Stimulated activated CD8-positive, alpha-beta memory T cell treated with anti-CD3 and anti-CD28 coated beads, Interleukin-15, amount 100 ng/mL, for 24 hours (primary cell): ENCODE results near the gene FGF7.
"Not testable (repeated sequence)": the region's sequence is repeated elsewhere in the genome, so short reads cannot be mapped to it uniquely, and the experiment has no call there.

Source experiments
- DNase-seq: peaks from one replicate; pipeline ENCODE4 v3.0.0-alpha.2; 2020; ENCODE audit warnings: low read depth

FGF7 gene

GRCh38 chr15:49495993-49496753, 73.1 kb downstream of the FGF7 start:
- DNase-seq = no peak

DNA sequence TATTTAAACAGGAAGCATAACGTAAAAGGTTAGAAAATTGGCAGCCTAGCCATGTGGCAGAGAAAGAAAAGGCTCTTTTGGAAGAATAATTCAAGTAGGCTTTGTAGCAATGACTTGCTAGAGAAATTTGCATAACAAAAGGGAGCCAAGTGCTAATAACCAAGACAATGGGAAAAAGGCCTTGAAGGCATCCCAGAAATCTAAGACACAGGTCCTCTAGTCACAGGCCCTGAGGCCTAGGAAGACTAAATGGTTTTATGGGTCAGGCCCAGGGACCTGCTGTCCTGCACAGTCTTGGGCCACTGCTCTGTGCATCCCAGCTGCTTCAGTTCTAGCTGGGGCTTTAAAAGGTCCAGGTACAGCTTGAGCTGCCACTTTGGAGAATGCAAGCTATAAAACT, 78.5 kb downstream of the FGF7 start:
- no peak for DNase-seq

GRCh38 chr15:49506341-49506740, 83.3 kb downstream of the FGF7 start:
- no peak for DNase-seq

DNA sequence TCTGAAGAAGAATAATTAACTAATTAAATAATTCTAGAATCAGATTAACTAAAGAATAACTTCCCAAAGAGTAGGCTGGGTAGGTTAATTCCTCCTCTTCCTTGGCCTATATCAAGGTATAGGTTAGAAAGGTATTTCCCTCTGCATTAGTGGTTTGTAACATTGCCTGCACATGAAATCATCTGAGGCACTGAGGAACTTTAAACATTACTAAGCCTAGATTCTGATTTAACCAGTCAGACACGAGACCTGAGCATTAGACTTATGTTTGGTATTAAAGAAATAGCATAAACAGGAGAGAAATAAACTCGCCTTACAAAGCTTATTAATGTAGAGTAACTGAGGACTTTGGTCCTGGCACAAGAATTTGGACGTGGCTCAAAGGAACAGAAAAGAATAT, 84.2 kb downstream of the FGF7 start:
- no peak for DNase-seq

DNA sequence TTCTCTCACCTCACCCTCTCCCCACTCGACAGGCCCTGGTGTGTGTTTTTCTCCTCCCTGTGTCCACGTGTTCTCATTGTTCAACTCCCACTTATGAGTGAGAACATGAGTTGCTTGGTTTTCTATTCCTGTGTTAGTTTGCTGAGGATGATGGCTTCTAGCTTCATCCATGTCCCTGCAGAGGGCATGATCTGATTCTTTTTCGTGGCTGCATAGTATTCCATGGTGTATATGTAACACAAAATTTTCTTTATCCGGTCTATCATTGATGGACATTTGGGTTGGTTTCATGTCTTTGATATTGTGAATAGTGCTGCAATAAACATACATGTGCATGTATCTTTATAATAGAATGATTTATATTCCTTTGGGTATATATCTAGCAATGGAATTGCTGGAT, 89.7 kb downstream of the FGF7 start:
- DNase-seq = not testable (repeated sequence)

DNA sequence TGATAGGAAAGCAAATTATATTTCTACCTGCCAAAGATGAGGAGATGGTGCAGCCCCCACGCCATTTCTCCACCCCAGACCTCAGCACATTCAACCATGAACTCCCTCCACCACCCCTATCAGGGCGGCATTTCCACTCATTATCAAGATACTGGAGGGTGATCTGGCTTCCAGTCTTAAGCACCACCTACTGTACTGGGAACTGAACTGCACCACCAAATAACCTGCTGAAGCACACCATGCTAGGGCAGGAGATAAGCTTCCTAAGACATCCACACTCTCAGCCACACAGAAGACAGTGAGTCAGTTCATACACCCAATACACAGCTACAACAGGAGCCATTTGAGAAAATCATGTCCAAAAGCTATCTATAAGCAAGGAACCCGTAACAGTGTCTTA, 98.8 kb downstream of the FGF7 start:
- no peak for DNase-seq

DNA sequence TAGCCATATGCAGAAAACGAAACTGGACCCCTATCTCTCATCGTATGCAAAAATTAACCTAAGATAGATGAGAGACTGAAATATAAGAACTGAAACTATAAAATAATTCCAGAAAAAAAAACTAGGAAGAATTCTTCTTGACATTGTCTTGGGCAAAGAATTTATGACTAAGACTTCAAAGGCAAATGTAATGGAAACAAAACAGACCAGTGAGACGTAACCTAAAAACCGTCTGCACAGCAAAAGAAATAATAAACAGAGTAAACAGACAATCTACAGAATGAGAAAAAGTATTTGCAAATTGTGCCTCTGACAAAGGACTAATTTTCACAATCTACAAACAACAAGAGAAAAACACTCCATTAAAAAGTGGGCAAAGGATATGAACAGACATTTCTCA, 105.2 kb downstream of the FGF7 start:
- no peak for DNase-seq

DNA sequence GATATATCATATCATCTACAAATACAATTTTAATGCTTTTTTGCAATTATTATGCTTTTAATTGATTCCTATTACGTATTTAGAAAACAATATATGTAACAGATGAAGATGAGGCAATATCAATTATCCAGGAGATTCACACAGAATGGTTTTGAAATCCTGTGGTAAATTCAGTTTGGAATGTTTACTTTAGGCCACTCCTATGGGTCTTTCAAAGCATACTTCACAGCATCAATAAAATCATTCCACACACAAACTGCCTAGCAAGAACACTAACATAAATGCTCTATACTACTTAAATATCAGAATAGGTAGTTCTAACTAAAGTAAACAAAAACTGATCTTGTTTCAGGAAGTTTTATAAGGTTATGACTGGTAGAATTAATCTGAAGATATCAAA, 107.0 kb downstream of the FGF7 start:
- no peak for DNase-seq
